ENCODE measurements around the gene TBC1D5.

The TBC1D5 gene

DNA sequence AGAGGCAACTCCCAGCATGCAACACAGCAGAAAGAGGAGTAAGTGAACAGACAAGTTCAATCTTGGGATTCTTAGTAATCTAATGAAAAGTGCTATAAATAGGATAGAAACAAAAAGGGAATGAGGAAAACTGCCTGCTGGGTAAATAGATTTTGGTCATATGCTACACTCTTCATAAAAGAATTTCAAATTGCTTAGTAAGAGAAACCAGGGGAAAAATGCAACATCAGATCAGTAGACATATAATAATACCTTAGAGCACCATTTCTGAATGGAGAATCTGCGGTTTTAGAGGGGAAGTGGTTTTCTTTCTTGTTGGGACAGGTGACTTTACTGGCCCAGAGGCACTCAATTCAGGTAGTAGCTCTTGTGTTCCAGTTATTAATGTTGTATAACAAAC, 13.4 kb upstream of the TBC1D5 start:
- DNase-seq (ENCODE audit: low read depth), result no peak
- H3K4me3 ChIP-seq (ENCODE audit: low read depth, low read length), result no peak overlapping the region
- TF ChIP-seq, protein P1, sequence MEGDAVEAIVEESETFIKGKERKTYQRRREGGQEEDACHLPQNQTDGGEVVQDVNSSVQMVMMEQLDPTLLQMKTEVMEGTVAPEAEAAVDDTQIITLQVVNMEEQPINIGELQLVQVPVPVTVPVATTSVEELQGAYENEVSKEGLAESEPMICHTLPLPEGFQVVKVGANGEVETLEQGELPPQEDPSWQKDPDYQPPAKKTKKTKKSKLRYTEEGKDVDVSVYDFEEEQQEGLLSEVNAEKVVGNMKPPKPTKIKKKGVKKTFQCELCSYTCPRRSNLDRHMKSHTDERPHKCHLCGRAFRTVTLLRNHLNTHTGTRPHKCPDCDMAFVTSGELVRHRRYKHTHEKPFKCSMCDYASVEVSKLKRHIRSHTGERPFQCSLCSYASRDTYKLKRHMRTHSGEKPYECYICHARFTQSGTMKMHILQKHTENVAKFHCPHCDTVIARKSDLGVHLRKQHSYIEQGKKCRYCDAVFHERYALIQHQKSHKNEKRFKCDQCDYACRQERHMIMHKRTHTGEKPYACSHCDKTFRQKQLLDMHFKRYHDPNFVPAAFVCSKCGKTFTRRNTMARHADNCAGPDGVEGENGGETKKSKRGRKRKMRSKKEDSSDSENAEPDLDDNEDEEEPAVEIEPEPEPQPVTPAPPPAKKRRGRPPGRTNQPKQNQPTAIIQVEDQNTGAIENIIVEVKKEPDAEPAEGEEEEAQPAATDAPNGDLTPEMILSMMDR (IDR thresholded peaks at IDR 0.05; ENCODE audit: low read depth, low read length, missing control alignments), result no peak

DNA sequence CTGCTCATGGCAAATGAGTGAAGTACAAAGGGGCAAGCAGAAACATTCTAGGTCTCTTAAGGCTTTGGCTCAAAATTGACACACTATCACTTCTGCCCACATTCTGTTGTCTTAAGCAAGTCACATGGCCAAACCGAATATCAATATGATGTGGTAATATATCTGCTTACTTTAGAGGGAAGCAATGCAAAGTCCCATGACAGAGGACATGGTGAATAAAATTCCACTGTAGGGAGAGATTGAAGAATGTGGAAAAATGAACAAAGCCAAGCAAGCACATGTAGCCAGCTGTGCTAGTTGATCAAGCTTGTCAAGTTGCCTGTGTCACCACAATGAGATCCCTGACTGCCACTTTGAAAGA, 11.2 kb upstream of the TBC1D5 start:
- no peak for DNase-seq (ENCODE audit: low read depth)
- TF ChIP-seq, protein P1 (IDR thresholded peaks at IDR 0.05; ENCODE audit: low read depth, low read length, missing control alignments), result no peak
- no peak overlapping the region for H3K4me3 ChIP-seq (ENCODE audit: low read depth, low read length)

DNA sequence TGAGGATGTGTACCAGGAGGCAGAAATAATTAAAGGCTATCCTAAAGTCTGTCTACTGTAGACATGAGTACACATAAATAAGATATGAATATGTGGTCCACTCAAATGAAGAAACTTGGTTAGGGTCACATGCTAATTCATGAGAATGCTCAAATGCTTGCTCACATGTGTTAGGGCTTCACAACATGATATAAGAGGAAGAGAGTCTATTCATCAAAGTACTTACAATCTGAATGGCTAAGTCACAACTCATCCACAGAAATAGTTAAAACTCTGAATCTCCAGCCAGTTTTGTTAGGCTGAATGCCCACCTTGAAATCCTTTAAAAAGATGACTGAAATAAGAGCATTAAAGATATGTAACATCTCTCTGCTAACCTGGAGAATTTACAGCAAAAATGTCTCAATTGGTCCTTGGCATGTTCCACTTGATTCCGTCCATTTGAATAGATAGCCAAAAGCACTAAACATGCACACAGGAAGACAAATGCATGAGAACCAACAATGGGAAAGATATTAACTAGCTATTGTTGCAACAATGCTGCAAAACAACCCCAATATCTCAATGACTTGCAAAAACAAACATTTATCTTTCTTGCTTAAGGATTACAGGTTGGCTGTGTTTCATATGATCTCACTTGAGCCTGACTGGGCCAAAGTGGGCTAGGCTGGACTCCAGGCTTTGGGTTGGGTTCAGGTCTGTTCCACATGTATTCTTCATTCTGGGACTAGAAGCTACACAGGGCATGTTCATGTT, 10.6 kb upstream of the TBC1D5 start:
- no peak for DNase-seq (ENCODE audit: low read depth)
- H3K4me3 ChIP-seq (ENCODE audit: low read depth, low read length), result no peak overlapping the region
- TF ChIP-seq, protein P1 (IDR thresholded peaks at IDR 0.05; ENCODE audit: low read depth, low read length, missing control alignments), result no peak

DNA sequence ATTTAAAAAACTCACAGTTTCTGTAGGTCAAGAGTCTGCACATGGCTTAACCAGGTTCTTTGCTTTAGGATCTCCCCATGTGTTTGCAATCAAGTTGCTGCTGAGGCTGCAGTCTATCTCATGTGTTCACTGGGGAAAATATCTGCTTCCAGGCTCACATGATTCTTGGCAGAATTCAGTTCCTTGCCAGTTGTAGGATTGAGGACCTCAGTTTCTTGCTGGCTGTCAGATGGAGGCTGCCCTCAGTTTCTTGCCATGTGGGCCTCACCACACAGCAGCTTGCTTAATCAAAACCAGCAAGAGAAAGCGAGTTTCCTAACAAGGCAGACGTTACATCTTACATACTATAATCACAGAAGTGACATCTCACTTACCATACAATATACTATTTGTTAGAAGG, 10.0 kb upstream of the TBC1D5 start:
- no peak overlapping the region for H3K4me3 ChIP-seq (ENCODE audit: low read depth, low read length)
- TF ChIP-seq, protein P1 (IDR thresholded peaks at IDR 0.05; ENCODE audit: low read depth, low read length, missing control alignments), result no peak
- no peak for DNase-seq (ENCODE audit: low read depth)

DNA sequence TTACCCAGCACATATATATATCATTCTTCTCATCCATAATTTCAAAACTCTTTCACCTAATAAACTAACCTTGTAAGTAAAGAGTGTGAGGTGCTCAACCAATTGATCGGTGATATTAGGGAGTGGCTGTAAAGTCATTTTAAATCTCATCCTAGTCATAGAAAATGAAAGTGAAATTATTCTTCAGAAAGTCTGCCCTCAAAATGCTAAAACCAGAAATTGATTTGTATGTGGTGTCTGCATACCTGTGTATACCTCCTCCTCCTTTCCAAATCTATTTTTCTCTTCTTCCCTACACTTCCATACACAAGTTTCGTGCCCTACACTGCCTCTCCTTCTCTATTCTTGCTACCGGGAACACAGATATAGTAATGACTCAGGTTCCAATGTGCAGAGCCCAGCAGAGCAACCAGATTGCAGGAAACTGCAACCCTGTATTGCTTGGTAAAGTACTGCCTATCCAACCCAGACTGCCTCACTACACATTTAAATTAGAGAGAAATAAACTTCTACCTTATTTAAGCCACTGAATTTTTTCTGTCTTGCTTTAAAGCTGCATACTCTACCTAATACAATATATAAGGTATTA, 7.4 kb upstream of the TBC1D5 start:
- DNase-seq (ENCODE audit: low read depth), result no peak
- H3K4me3 ChIP-seq (ENCODE audit: low read depth, low read length), result no peak overlapping the region; the same call in 1 of the 2 replicates

DNA sequence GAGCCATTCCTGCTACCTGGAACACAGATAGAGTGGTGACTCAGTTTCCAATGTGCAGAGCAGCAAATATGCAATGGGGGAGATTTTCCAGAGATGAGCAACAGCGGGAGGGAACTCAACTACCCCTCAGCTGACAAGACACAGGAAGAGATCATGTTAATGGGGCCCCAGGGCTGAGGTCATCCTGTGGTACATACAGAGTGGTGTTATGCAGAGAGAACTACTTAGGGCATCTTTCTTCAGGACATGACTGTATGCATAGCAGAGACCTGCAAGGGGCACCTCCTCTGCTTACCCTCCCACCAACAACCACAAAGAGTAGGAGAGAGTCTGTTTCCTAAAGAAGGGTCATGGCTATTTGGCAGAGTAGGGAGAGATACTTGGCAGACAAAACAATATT, 6.8 kb upstream of the TBC1D5 start:
- no peak for DNase-seq (ENCODE audit: low read depth)
- TF ChIP-seq, protein P1 (IDR thresholded peaks at IDR 0.05; ENCODE audit: low read depth, low read length, missing control alignments), result no peak
- no peak overlapping the region; the same call in 1 of the 2 replicates for H3K4me3 ChIP-seq (ENCODE audit: low read depth, low read length)

More for the DNA sequence above, 7.4 kb upstream of the TBC1D5 start:
- TF ChIP-seq, protein P1 (IDR thresholded peaks at IDR 0.05; ENCODE audit: low read depth, low read length, missing control alignments), result no peak

DNA sequence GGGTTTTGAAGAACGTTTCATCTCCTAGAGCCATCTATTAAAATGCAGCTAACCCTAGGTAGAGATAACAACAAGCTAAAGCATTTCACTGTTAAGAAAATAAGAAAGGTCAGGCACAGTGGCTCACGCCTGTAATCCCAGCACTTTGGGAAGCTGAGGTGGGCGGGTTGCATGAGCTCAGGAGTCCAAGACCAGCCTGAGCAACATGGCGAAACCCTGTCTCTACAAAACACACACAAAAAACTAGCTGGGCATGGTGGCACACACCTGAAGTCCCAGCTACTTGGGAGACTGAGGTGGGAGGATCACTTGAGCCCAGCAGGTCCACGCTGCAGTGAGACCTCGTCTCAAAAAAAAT, 5.4 kb upstream of the TBC1D5 start:
- peak overlapping the region; percentile 24 for H3K4me3 ChIP-seq (ENCODE audit: low read depth, low read length)
- TF ChIP-seq, protein P1 (IDR thresholded peaks at IDR 0.05; ENCODE audit: low read depth, low read length, missing control alignments), result no peak
- no peak for DNase-seq (ENCODE audit: low read depth)

Data from GM12864 (cell line).